ENCODE measurements around the gene MLLT3.

DNA sequence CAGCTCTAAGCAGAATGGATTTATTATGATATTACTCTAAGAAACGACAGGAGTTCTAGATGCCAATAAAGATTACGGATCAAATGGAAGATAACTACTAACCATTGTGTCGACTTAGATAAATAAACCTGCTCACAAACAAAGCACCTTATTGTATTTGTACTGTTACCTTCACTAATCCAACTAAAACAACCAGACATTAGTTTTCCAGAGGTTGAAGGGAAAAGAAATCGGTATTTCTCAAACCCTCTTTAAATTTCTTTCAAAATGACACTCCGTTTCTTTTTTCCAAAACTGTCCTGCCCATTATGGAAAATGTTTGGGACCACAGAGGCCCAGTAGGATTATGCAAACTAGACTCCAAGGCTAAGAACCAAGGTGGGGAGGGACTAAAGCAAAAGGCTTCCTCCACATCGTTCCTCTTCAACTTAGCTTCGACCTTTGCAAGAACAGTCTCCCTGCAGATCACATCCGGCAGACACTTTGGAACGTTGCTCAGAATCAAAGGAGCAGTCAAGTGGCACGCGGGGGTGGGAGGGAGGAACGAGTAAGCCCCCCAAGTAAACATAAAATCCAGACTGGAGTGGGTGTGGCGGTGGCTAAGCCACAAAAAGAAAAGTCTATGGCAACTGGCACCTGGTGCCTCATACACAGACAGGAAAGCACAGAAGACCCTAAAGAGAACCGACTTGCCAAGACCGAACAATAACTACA is 2.7 kb downstream of the MLLT3 start:
- TF ChIP-seq, protein P1, sequence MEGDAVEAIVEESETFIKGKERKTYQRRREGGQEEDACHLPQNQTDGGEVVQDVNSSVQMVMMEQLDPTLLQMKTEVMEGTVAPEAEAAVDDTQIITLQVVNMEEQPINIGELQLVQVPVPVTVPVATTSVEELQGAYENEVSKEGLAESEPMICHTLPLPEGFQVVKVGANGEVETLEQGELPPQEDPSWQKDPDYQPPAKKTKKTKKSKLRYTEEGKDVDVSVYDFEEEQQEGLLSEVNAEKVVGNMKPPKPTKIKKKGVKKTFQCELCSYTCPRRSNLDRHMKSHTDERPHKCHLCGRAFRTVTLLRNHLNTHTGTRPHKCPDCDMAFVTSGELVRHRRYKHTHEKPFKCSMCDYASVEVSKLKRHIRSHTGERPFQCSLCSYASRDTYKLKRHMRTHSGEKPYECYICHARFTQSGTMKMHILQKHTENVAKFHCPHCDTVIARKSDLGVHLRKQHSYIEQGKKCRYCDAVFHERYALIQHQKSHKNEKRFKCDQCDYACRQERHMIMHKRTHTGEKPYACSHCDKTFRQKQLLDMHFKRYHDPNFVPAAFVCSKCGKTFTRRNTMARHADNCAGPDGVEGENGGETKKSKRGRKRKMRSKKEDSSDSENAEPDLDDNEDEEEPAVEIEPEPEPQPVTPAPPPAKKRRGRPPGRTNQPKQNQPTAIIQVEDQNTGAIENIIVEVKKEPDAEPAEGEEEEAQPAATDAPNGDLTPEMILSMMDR (IDR thresholded peaks at IDR 0.05): no peak
- TF ChIP-seq POLR2A (IDR thresholded peaks at IDR 0.05): no peak

Measured in testis (tissue), 2 donors.